Measurements from ENCODE around the gene MAPK11.
A peak's percentile ranks its signal among the peaks of the same experiment; 100 is the strongest.

Gene MAPK11

DNA sequence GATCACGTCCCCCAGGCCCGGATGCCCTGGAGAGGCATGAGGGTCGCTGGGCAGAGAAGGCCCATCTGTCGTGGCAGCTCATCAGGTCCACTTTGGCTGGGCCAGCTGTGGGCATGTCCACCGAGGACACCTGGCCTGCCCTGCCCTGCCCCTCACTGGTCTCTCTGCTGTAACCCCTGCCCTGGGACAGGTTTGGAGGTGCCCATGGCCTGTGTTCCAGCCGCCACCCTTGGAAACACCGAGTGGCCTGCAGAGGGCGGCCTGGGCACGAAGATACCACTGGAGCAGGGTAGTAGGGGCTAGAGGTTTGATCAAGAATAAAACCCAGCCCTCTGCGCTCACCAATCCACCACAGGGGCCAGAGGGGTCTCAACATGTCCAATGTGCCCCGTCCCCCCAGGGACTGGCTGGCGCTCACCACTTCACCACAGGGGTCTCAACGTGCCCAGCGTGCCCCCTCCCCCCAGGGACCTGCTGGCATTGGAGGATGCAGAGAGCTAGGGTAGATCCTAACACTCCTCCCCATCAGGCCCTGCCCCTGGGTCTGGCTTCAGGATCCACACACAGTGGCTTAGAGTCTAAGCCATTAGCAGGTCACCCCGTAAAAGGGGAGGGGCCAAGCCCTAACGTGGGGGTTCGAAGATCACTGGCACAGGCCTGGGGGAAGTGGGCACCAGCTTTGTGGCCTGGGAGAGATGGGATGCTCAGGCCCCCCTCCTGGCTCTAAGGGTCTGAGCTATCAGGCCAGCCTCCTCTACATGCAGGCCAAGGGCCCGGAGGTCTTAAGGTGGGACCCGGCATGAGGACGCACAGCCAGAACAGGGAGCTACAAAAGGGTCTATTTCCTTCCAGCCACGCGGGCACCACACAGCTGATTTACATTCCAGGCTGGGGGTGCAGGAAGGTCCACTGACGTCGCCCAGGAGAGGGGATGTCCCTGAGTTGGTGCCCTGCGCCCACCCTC, 17.8 kb downstream of the MAPK11 start:
- DNase-seq (ENCODE audit: extremely low spot score, insufficient read length, low read depth), result no peak
- FAIRE-seq, result peak; percentile 80

DNA sequence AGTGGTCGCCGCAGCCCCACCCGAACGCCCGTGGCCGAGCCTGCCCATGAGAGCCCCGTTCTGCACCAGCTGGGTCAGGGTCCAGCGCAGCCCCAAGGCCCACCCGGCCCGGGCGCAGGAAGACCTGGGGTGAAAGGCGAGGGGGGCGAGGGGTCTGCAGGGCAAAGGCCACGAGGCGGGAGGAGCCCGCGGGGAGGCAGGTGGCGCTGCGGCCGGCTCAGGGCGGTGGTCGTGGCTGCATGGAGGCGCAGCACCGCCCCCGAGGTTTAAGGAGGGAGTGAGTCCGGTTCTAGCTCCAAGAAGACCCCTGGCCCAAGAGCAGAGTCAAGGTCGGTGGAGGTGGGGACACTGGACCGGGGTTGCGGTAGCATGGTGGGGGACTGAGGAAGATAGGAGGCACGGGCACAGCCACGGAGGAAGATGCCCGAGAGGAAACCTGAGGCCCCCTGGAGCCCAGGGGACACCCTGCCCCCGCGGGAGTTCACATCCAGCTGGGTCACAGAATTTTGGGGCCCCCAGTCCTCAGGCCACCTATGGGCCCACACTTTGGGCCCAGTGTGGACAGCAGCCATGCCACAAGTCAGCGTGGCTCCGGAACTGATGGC, 18.6 kb downstream of the MAPK11 start:
- FAIRE-seq, result no peak
- no peak for DNase-seq (ENCODE audit: extremely low spot score, insufficient read length, low read depth)

DNA sequence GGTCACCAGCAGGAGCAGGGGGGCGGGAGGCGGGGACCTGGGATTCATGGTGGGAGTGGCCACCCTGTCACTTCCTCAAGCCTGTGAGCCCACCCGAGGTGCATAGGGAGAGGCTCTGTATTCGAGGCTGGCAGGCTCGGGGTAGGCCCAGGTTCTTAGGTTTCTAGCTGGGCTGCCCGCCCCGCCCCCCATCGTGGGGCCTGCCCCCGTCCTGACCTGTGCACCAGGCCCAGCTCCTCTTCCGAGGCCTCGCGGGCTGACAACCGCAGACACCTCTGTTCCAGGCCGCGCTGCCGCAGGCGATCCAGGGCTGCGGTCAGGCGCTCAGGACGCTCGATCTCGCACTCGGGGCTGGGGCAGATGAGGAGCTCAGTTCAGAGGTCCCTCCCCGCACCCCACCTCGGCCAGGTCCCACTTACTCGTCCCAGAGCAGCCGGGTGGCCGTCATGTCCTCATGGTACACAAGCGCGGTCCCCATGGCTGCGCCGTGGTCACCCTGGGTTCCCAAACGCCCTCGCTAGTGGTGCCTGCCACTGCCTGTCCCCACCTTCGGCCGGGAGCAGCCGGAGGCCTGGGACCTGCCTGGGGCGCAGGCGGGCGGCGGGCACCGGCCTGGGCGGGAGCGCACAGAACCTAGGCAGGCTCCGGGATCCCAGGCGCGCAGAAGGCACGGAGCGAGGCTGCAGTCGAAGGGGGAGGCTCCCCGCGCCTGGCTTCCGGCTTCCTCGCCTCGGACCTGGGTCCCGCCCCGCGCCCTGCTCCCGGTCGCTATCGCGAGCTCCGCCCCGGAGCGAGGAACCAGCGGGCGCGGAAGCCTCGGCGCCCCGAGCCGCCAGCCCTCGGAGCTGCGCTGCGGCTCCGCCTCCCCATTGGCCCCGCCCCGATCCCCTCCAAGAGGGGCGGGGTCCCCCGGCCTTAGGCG, 19.4 kb downstream of the MAPK11 start, which contains the start of gene HDAC10:
TSS of gene HDAC10 (minus strand) at position 711 of the 922 bp plus-strand sequence. CDS start at position 478, 233 bp downstream.
- peak; percentile 78 for DNase-seq (ENCODE audit: extremely low spot score, insufficient read length, low read depth)
- FAIRE-seq, result peak; percentile 89

DNA sequence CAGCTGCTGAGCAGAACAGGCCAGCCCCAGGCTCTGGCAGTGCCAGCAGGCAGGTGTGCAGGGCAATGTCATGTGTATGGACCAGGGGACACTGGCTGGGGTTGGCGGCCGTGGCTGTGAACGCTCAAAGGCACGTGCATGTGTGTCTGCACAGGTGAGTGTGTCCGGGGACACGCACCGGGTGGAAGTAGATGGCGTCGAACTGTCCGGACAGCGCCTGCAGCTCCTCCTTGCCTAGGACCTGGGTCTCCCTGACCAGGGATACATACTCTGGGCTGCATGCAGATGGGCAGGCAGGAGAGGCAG, 20.0 kb downstream of the MAPK11 start:
- DNase-seq (ENCODE audit: extremely low spot score, insufficient read length, low read depth) (no peak), FAIRE-seq (no peak)

DNA sequence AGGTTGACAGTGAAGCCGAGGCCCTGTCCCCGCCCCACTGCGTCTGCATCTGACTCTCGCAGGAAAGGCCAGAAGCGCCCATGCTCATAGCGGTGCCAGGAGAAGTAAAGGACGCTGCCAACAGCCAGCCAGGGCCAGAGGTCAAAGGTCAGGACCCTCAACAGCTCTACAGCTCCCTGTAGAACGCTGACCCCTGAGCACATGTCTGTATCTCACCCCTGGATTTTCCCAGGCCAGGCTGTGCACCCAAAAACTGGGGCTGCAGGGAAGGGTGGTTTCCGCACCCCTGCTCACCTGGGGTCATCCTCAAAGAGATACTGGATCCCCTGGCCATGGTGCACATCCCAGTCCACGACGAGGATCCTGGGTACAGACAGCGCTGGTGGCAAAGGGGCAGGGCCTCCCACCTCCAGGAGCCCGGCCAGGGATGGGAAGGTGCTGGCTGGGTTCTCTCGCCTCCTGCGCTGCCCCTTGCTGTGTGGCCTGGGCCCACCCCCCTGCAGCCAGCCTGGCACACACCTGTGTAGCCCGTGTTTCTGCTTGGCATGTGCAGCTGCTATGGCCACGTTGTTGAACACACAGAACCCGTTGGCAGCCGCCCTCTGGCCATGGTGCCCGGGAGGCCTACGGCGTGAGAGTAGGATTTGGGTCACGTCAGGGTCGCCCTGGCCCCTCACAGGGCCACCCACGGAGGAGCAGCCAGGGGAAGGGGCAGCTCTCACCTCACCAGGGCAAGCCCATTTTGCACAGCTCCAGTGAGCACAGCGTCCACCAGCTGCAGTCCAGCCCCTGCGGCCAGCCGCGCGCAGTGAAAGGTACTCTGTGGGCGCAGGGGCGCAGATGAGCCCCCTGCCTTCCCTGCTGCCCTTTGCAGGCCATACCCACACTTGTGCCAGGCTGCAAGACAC, 20.6 kb downstream of the MAPK11 start:
- DNase-seq (ENCODE audit: extremely low spot score, insufficient read length, low read depth), result no peak
- FAIRE-seq, result no peak

DNA sequence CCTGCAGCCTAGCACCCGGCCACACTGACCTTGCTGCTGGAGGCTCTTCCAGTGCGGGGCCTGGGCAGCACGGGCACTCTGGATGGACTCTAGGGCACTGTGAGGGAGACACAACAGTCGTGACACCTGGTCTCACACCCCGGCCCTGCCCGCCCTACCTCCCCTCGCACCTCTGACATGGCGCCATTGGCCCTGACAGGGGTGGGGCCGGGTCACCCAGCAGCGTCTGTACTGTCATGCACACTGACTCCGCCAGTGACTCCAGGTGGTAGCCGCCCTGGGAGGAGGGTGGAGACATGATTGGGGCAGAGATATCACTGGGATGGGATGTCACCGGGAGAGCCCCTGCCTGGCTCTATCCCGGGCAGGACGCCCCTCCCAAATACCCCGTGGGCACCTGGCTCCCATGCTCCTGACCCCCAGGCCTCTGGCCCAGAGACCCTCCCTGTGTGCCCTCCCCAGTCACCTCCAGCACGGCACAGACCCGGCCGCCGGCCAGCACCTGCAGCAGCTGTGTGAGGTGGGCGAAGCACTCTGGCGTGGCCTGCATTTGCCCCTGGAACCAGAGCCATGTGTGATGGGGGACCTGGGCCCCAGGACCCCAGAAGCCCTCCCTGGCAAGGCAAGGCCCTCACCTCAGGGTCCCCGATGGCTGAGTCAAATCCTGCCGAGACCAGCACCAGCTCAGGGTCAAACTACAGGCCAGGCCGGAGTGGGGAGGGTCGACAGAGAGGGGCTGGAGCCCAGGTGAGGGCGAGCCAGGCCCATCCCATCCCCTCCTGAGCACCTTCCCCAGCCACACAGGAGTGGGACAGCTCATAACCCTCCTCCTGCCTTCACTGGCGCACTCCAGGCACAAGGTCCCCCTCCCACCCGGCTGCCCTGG, 21.7 kb downstream of the MAPK11 start:
- DNase-seq (ENCODE audit: extremely low spot score, insufficient read length, low read depth) (no peak), FAIRE-seq (no peak)

DNA sequence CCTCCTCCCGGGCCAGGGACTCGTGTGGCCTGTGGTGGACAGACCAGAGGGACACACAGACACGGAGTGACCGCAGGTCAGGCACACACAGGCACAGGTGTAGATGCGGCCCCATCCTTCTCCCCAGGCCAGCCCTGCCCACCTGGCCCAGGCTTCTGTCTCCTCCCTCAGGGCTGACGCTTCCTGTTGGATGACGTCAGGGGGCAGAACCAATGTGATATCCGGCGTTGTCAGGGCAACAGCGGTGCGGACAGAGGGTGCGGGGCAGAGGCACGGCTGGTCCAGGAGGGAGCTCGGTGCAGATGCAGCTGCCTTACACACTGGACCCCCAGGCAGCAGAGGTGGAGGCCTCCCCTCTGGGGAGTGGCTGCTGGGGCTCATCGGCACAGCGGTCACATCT, 22.4 kb downstream of the MAPK11 start:
- DNase-seq (ENCODE audit: extremely low spot score, insufficient read length, low read depth), result no peak
- FAIRE-seq, result peak; percentile 85

DNA sequence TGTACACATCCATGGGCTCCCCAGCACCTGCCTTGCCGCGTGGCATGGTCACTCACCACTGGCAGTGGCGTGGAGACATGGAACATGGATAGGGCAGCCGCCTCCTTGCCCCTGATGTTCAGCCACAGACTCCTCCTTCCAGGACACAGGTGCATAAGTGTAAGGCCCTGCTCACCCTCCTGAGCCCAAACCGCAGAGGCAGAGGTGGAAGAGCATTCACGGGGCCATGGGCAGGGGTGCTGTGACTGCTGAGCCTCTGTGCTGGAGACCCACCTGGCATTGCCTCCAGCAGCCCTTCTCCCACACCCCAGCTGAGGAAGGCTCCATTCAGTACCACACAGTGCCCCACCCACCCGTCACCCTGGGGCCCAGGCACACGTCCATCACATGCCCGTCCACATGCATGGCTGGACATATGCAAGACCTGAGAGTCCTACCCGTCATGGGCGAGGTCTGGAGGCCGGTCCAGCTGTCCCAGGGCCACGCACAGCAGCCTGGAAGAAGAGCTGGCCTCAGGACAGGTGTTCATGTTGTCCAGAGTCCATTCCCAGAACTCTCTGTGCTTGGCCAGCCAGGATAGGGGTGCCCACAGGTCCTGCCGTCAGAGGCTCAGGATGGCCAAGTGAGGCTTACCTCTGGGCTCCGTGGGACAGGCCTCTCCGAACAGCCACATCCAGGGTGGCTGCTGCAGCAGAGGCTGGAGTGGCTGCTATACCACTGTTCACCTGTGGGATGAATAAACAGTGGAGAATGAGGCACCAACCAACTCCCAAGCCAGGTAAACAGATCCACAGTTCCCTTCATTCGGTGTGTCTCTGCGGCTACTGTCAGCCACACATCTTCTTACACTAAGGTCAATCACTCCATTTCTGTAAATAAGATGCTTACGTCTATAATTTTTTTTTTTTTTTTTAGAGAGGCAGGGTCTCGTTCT, 23.7 kb downstream of the MAPK11 start:
- DNase-seq (ENCODE audit: extremely low spot score, insufficient read length, low read depth) (no peak), FAIRE-seq (no peak)

DNA sequence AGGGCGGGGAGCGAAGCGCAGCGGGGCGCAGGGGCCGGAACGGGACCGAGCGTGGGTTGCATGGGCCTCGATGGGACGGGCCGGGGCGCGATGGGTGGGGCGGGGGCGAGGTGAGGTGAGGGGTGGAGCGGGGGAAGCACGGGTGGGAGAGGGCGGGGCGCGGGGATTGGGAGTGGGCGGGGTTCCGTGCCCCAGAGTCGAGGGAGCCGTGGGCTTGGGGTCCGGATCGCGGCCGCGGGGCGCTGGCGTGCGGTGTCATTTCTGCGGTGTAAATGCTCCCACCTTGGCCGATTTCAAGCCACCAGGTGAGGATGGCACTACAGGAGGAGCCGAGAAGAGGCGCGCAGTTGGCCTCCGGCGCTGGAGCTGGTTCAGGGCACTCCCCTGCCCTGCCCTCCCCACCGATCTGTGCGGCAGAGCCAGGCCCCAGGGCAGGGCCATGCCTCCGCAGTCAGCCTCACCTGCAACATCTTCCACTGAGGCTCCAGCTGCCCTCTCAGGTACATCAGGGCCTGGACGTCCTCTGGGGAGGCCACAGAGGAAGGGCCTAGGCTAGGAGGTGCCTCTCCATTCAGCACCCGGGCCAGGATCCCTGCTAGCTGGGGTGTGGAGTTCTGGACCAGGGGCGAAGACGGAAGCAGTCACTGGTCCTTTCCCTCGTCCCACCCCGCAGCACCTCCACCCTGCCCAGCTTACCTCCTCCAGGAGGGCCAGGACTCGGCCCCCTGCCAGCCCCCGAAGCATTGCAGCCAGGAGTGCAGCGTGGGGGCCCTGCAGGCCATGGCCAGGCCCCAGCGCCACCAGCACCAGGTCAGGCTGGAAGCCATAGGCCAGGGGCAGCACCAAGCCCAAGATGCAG, 24.7 kb downstream of the MAPK11 start:
- DNase-seq (ENCODE audit: extremely low spot score, insufficient read length, low read depth), result no peak
- no peak for FAIRE-seq

DNA sequence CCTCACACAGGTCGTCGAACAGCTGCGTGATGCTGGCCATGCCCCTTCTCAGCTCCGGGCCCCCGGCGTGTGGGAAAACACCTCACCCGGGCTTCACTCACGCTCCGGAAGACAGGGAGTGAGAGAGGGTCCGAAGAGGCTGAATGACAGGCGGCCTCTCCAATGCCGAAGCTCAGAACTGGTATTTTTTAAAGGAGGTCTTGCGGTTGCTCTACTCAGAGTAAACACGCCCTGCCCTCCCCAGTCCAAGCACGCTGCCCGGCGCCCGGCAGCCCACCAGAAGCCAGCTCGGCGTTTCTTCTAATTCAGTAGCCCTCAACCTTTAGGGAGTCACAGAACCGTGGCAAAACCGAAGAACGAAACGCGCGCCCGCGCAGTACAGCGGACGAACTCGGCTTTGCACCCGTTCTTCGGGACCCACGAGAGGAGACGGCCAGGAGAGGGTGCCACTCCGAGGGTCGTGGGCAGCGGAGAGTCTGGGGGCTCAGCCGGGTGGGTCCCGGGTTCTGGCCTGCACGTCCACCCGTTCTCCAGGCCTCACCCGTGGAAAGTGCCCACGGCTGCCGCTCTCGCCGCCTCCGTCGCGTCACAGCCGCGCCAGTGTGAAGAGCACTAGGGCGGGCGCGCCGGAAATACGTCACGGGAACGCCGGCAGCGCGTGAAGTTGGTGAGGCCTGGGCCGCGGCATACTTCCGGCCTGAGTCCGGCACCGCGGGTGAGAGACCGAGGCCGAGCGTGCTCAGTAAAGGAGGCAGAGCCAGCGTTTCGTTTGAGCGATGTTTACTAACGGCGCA, 25.6 kb downstream of the MAPK11 start, which contains the start of gene TUBGCP6:
TSS of gene TUBGCP6 (minus strand) at position 604 of the 794 bp plus-strand sequence. CDS start at position 40, 564 bp downstream.
- FAIRE-seq (peak; percentile 96), DNase-seq (ENCODE audit: extremely low spot score, insufficient read length, low read depth) (peak; percentile 87)

DNA sequence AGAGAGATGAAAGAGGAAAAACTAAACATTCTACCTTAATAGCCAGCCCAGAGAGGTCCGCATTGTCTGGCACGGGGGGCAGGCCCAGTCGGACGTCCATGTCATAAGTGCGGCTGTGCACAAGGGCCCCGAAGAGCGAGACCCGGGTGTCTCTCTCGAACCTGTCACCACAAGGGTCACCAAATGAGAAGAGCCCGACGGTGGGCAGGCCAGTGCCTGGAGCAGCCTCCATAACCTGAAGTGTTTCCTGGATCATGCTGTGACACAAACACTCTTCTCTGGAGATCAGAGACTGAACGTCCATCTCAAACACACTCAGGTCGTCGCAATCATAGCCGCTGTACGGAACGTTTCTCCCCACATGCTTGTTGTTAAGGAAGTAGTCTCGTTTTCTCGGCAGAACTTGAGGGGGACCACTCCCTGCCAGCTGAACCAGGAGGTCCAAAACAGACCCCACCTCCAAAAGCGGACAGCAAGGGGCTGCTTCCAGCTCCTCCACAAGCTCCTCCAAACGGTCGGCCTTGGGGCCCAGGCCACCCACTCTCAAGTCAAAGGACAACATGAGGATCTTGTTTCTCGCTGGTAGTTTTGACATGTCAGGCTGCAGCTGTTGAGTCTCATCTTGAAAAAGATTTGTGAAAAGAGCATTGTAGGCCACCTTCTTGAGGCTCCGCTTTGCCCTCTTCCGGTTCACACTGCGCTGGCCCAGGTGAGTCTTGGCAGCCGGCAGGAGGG, 26.3 kb downstream of the MAPK11 start:
- FAIRE-seq (no peak), DNase-seq (ENCODE audit: extremely low spot score, insufficient read length, low read depth) (no peak)

DNA sequence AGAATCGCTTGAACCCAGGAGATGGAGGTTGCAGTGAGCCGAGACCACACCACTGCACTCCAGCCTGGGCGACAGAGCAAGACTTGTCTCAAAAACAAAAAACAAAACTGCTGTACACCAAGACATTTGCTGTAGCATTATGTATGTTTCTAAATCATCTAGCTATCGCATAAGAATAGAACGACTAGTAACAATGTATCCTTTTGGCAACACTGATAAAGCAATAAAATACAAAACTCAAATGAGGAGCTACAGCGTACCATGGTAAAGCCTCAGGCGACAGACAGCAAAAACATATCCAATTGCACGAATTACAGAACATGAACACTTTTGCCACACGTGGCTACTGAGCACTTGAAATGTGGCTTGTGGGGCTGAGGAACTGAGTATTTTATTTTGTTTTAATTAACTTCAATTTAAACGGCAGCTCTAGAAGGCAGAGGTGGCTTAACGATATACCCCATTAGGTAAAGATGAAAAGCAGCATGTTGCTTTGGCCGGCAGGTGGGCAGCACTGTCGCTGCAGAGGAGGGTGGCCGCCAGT, 27.7 kb downstream of the MAPK11 start:
- no peak for FAIRE-seq
- DNase-seq (ENCODE audit: extremely low spot score, insufficient read length, low read depth), result no peak

DNA sequence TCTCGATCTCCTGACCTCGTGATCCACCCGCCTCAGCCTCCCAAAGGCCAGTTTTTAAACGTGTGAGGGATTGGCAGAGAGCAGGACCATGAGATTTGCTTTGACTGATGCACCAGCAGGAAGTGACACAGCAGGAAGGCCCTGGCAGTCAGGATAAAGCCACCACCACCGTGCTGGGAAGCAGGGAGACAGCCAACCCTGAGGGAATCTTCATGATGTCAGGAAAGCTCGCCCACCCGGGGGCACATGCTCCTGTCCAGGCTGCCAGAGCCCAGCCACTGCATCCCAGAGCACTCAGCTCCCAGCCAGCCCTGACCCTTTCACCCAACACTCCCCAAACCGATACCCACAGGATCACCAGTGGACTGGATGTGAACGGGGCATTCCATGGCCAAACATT, 31.4 kb downstream of the MAPK11 start:
- DNase-seq (ENCODE audit: extremely low spot score, insufficient read length, low read depth) (no peak), FAIRE-seq (no peak)

DNA sequence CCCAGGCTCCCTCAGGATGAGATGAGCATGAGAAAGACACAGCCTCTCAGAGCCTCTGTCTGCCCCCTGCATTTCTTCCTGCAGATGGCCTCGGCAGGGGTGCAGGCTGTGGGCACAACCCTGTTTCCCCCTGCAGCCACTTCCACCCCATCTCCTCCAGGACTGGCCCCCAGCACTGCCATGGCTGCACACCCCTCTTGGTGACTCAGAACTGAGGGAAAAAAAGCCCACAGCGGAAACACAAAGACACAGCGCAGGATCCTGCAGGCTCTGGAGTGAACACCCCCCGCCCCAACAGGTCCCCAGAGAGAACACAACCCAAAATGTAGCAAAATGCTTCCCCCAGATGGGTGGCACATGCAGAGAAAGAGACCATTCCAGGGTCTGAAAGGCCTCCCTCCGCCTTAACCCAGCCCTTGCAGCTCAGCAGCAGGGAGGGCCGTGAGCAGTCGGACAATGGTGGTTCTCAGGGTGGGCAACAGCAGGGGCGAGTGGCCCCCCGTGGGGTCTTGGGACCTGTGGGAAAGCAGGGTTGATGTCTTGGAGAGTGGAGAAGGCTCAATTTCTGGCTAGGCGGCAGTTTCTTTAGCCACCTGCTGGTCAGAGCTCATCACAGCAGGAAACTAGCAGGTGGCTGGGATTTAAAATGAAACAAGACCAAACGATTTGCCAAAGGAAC, 33.3 kb downstream of the MAPK11 start:
- DNase-seq (ENCODE audit: extremely low spot score, insufficient read length, low read depth), result no peak
- FAIRE-seq, result peak; percentile 76

Data from GM18507 (cell line).